Smooth muscle cell (in vitro differentiated cells): ENCODE results near the gene CACNA1H. TPM values are rescaled to one million over a fixed set of nuclear protein-coding genes. Genes with fewer than 3 reads are reported as not detected.
"Not testable (repeated sequence)": the region's sequence is repeated elsewhere in the genome, so short reads cannot be mapped to it uniquely, and the experiment has no call there.

ENCODE experiments used
- DNase-seq: peaks from one replicate; lab custom pipeline; 2025; ENCODE audit not compliant: unreplicated experiment; lab: John Stamatoyannopoulos, UW
- H2AFZ ChIP-seq: fragments of 200-600 bp; sonication (generic); 2 replicates; pipeline ENCODE4 v1.6.0; 2016; ENCODE audit warnings: antibody characterized with exemption, low read depth, mild to moderate bottlenecking
- H3F3A ChIP-seq: fragments of 200-600 bp; sonication (generic); 2 replicates; pipeline ENCODE4 v1.6.0; 2017; ENCODE audit warnings: antibody characterized with exemption, low read depth
- H3K27ac ChIP-seq: fragments of 200-600 bp; sonication (generic); 2 replicates; pipeline ENCODE4 v1.5.1; 2016; ENCODE audit warnings: low read depth, mild to moderate bottlenecking
- H3K27me3 ChIP-seq: fragments of 200-600 bp; sonication (generic); 2 replicates; pipeline ENCODE4 v1.6.1; 2016; ENCODE audit warnings: low read depth, mild to moderate bottlenecking
- H3K36me3 ChIP-seq: fragments of 200-600 bp; sonication (generic); 2 replicates; pipeline ENCODE4 v1.5.1; 2016; ENCODE audit warnings: low read depth
- H3K4me1 ChIP-seq: fragments of 200-600 bp; sonication (generic); 2 replicates; pipeline ENCODE4 v1.5.1; 2016; ENCODE audit warnings: low read depth
- H3K4me2 ChIP-seq: fragments of 200-600 bp; sonication (generic); 2 replicates; pipeline ENCODE4 v1.6.0; 2016; ENCODE audit warnings: mild to moderate bottlenecking
- H3K4me3 ChIP-seq: fragments of 200-600 bp; sonication (generic); 2 replicates; pipeline ENCODE4 v1.5.1; 2016; ENCODE audit warnings: mild to moderate bottlenecking
- H3K79me2 ChIP-seq: fragments of 200-600 bp; sonication (generic); 2 replicates; pipeline ENCODE4 v1.6.0; 2016; ENCODE audit warnings: low read depth, mild to moderate bottlenecking
- H3K9ac ChIP-seq: fragments of 200-600 bp; sonication (generic); 2 replicates; pipeline ENCODE4 v1.6.0; 2016; ENCODE audit warnings: low read depth
- H3K9me3 ChIP-seq: fragments of 200-600 bp; sonication (generic); replicated peaks from 2 replicates; pipeline ENCODE4 v1.5.1; 2016; ENCODE audit warnings: low read depth
- H4K20me1 ChIP-seq: fragments of 200-600 bp; sonication (generic); 2 replicates; pipeline ENCODE4 v1.6.0; 2016; ENCODE audit warnings: low read depth
- CTCF ChIP-seq: fragments of 200-600 bp; sonication (generic); IDR thresholded peaks from 2 replicates; pipeline ENCODE4 v1.5.1; 2017; ENCODE audit warnings: borderline replicate concordance, mild to moderate bottlenecking, antibody characterized with exemption; ENCODE audit not compliant: insufficient read depth, poor library complexity, severe bottlenecking
- WGBS: methylation state at CpG from one replicate; pipeline ENCODE4 v1.1.7; 2016; ENCODE audit warnings: low lambda C conversion rate; 5-methylcytosine and 5-hydroxymethylcytosine counted together
- polyA plus RNA-seq: library from polyadenylated mRNA; unstranded; fragments of >200 nt; fragmentation: Nextera tagmentation; extraction: Ambion mirVana; gene quantifications from 2 replicates; pipeline ENCODE4 v1.2.1, GENCODE V29; 2016
- total RNA-seq: library from RNA; depleted of rRNA; stranded (reverse); fragments of >200 nt; gene quantifications from 2 replicates; pipeline ENCODE4 v1.2.3, GENCODE V29; 2014

CACNA1H gene
- total and polyA plus RNA-seq, 2 experiments from 2014 or later, result 1.7 to 2.6 TPM

GRCh38 chr16:1265090-1265630, 112.3 kb downstream of the CACNA1H start:
- H3K27ac ChIP-seq, result no peak overlapping the region
- no peak overlapping the region for H3K4me3 ChIP-seq
- no peaks in the 10 kb centered on the region for H3K36me3 ChIP-seq
- H3K79me2 ChIP-seq, result no peaks in the 10 kb centered on the region
- DNase-seq, result no peak
- H3K4me2 ChIP-seq, result no peak overlapping the region
- WGBS, result 93% methylated on average over 13 of the region's 13 CpGs
- no peak overlapping the region for H3K9ac ChIP-seq
- H3K27me3 ChIP-seq, result no peaks in the 10 kb centered on the region
- no peaks in the 10 kb centered on the region for H3F3A ChIP-seq
- no peak for TF ChIP-seq CTCF
- H4K20me1 ChIP-seq, result no peaks in the 10 kb centered on the region
- H3K4me1 ChIP-seq, result no peaks in the 10 kb centered on the region
- H3K9me3 ChIP-seq, result no peaks in the 10 kb centered on the region
- no peak overlapping the region for H2AFZ ChIP-seq

- no peak overlapping the region for H3K4me3 ChIP-seq
- WGBS, result 84% methylated on average over 16 of the region's 19 CpGs
- TF ChIP-seq CTCF, result no peak
Measured at GRCh38 chr16:1265826-1266225, 112.9 kb downstream of the CACNA1H start.

DNA sequence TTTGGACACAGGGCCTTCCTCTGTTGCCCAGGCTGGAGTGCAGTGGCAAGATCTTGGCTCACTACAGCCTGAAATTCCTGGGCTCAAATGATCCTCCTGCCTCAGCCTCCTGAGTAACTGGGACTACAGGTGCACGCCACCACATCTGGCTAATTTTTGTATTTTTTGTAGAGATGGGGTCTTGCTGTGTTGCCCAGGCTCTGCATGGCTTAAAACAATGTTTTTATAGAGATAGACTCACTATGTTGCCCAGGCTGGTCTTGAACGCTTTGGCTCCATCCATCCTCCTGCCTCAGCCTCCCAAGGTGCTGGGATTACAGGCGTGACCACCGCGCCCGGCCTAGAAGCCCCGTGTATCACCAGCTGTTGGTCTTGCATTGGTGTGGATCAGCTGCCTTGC, 116.5 kb downstream of the CACNA1H start:
- H3K36me3 ChIP-seq, H3K4me1 ChIP-seq, H4K20me1 ChIP-seq, H3K9me3 ChIP-seq, DNase-seq, H3K27me3 ChIP-seq, H3K79me2 ChIP-seq, H3F3A ChIP-seq, H3K9ac ChIP-seq, H3K4me3 ChIP-seq, H3K27ac ChIP-seq, H2AFZ ChIP-seq, H3K4me2 ChIP-seq: not testable (repeated sequence)
- WGBS, result 91% methylated on average over 7 of the region's 7 CpGs

More at GRCh38 chr16:1265826-1266225, 112.9 kb downstream of the CACNA1H start:
- Histone ChIP-seq H2AFZ (no peak overlapping the region), H3K27me3 (no peaks in the 10 kb centered on the region), H3K9ac (no peak overlapping the region), H3K4me1 (no peaks in the 10 kb centered on the region), H3K27ac (no peak overlapping the region), H3K79me2 (no peaks in the 10 kb centered on the region), H3F3A (no peaks in the 10 kb centered on the region), H3K4me2 (no peak overlapping the region), H4K20me1 (no peaks in the 10 kb centered on the region), H3K9me3 (no peaks in the 10 kb centered on the region), H3K36me3 (no peaks in the 10 kb centered on the region)
- DNase-seq, result no peak

- Histone ChIP-seq H3K79me2 (no peaks in the 10 kb centered on the region), H3K27ac (no peak overlapping the region), H4K20me1 (no peaks in the 10 kb centered on the region), H3K4me2 (no peak overlapping the region), H3F3A (no peaks in the 10 kb centered on the region), H3K4me3 (no peak overlapping the region), H3K9me3 (no peaks in the 10 kb centered on the region), H3K36me3 (no peaks in the 10 kb centered on the region), H2AFZ (no peak overlapping the region), H3K27me3 (no peaks in the 10 kb centered on the region), H3K4me1 (no peaks in the 10 kb centered on the region), H3K9ac (no peak overlapping the region)
- TF ChIP-seq CTCF, result no peak
- WGBS, result 87% methylated on average over 12 of the region's 12 CpGs
- no peak for DNase-seq
Measured at GRCh38 chr16:1271380-1271723, 118.4 kb downstream of the CACNA1H start.

Other genes starting within 250 kb of the CACNA1H start
- gene LMF1, start 182.1 kb upstream of the CACNA1H start, total RNA-seq, result 17.1 and 25.3 TPM in 2 replicates
- 29.8 and 33.2 TPM in 2 replicates for gene LMF1, start 182.1 kb upstream of the CACNA1H start, polyA plus RNA-seq
- gene SOX8, start 171.3 kb upstream of the CACNA1H start, total RNA-seq, result 1.8 and 4.2 TPM in 2 replicates
- gene SOX8, start 171.3 kb upstream of the CACNA1H start, polyA plus RNA-seq, result 2.9 and 3.5 TPM in 2 replicates
- not detected in 2 replicates for gene SSTR5, start 80.4 kb upstream of the CACNA1H start, total RNA-seq
- gene SSTR5, start 80.4 kb upstream of the CACNA1H start, polyA plus RNA-seq, result not detected in 2 replicates
- not detected in 2 replicates for gene C1QTNF8, start 56.9 kb upstream of the CACNA1H start, total RNA-seq
- not detected in 2 replicates for gene C1QTNF8, start 56.9 kb upstream of the CACNA1H start, polyA plus RNA-seq
- gene TPSG1, start 72.2 kb downstream of the CACNA1H start, total RNA-seq, result not detected in 2 replicates
- gene TPSG1, start 72.2 kb downstream of the CACNA1H start, polyA plus RNA-seq, result not detected in 2 replicates
- gene TPSB2, start 77.1 kb downstream of the CACNA1H start, total RNA-seq, result not detected in 2 replicates
- not detected in 2 replicates for gene TPSB2, start 77.1 kb downstream of the CACNA1H start, polyA plus RNA-seq
- not detected in 2 replicates for gene TPSAB1, start 87.6 kb downstream of the CACNA1H start, total RNA-seq
- not detected in 2 replicates for gene TPSAB1, start 87.6 kb downstream of the CACNA1H start, polyA plus RNA-seq
- not detected in 2 replicates for gene TPSD1, start 103.0 kb downstream of the CACNA1H start, total RNA-seq
- not detected in 2 replicates for gene TPSD1, start 103.0 kb downstream of the CACNA1H start, polyA plus RNA-seq
- 51.5 and 95.9 TPM in 2 replicates for gene UBE2I, start 156.5 kb downstream of the CACNA1H start, total RNA-seq
- 169 and 180 TPM in 2 replicates for gene UBE2I, start 156.5 kb downstream of the CACNA1H start, polyA plus RNA-seq
- 0.31 TPM in 1 of 2 replicates, not detected in the other for gene BAIAP3, start 180.5 kb downstream of the CACNA1H start, total RNA-seq
- 0.34 and 0.51 TPM in 2 replicates for gene BAIAP3, start 180.5 kb downstream of the CACNA1H start, polyA plus RNA-seq
- gene TSR3, start 198.8 kb downstream of the CACNA1H start, total RNA-seq, result 54.9 and 55.2 TPM in 2 replicates
- 142 TPM in 2 replicates for gene TSR3, start 198.8 kb downstream of the CACNA1H start, polyA plus RNA-seq
- gene GNPTG, start 198.8 kb downstream of the CACNA1H start, total RNA-seq, result 28.0 and 34.4 TPM in 2 replicates
- 73.3 and 79.2 TPM in 2 replicates for gene GNPTG, start 198.8 kb downstream of the CACNA1H start, polyA plus RNA-seq